ENCODE data around the gene THOP1. TPM values are rescaled to one million over a fixed set of nuclear protein-coding genes. Genes with fewer than 3 reads are reported as not detected.

The THOP1 gene
- total RNA-seq, 1 donor from 2014 or later: 28.5 TPM

GRCh38 chr19:2743099-2743498 lies 42.2 kb upstream of the THOP1 start:
- no peaks in the 10 kb centered on the region for H3K36me3 ChIP-seq
- H3K27ac ChIP-seq: no peak overlapping the region
- no peak overlapping the region for H3K4me3 ChIP-seq
- peaks cover 13% of the 10 kb centered on the region for H3K4me1 ChIP-seq
- TF ChIP-seq CTCF (IDR thresholded peaks at IDR 0.05) (no peak), POLR2AphosphoS5 (IDR thresholded peaks at IDR 0.05; ENCODE audit: insufficient read depth in 1 of 2, low read depth in 1 of 2) (no peak), POLR2A (IDR thresholded peaks at IDR 0.05) (no peak)
- DNase-seq (ENCODE audit: extremely low spot score in 2 of 2): no peak
- no peaks in the 10 kb centered on the region for H3K9me3 ChIP-seq
- intact Hi-C loops (cut with DNase I): no loop called here
- H3K27me3 ChIP-seq: no peaks in the 10 kb centered on the region

GRCh38 chr19:2744113-2744512 lies 41.2 kb upstream of the THOP1 start:
- no peak overlapping the region for H3K27ac ChIP-seq
- no peak for DNase-seq (ENCODE audit: extremely low spot score in 2 of 2)
- H3K27me3 ChIP-seq: no peaks in the 10 kb centered on the region
- H3K4me3 ChIP-seq: no peak overlapping the region
- H3K36me3 ChIP-seq: no peaks in the 10 kb centered on the region
- intact Hi-C loops (cut with DNase I): no loop called here
- H3K4me1 ChIP-seq: peaks cover 5% of the 10 kb centered on the region
- no peaks in the 10 kb centered on the region for H3K9me3 ChIP-seq
- TF ChIP-seq POLR2A (IDR thresholded peaks at IDR 0.05) (no peak), POLR2AphosphoS5 (IDR thresholded peaks at IDR 0.05; ENCODE audit: insufficient read depth in 1 of 2, low read depth in 1 of 2) (no peak), CTCF (IDR thresholded peaks at IDR 0.05) (no peak)

- H3K27ac ChIP-seq: no peak overlapping the region
- no peak overlapping the region for H3K4me3 ChIP-seq
- no peak for DNase-seq (ENCODE audit: extremely low spot score in 2 of 2)
- H3K36me3 ChIP-seq: no peaks in the 10 kb centered on the region
- no peaks in the 10 kb centered on the region for H3K4me1 ChIP-seq
- no peaks in the 10 kb centered on the region for H3K9me3 ChIP-seq
- H3K27me3 ChIP-seq: no peaks in the 10 kb centered on the region
- intact Hi-C loops (cut with DNase I): loop anchor here (5.0 kb wide), 1 partner anchor 95 kb away; no protein-coding TSS in a partner anchor
- TF ChIP-seq POLR2AphosphoS5 (IDR thresholded peaks at IDR 0.05; ENCODE audit: insufficient read depth in 1 of 2, low read depth in 1 of 2) (no peak), POLR2A (IDR thresholded peaks at IDR 0.05) (no peak), CTCF (IDR thresholded peaks at IDR 0.05) (no peak)
These were observed 38.0 kb upstream of the THOP1 start for GRCh38 chr19:2747349-2747748.

GRCh38 chr19:2750808-2751437 lies 34.4 kb upstream of the THOP1 start:
- peaks cover 0 to 11% of the 10 kb centered on the region in 2 donors for H3K36me3 ChIP-seq
- no peaks in the 10 kb centered on the region for H3K27me3 ChIP-seq
- TF ChIP-seq POLR2A (IDR thresholded peaks at IDR 0.05) (no peak), CTCF (IDR thresholded peaks at IDR 0.05) (no peak), POLR2AphosphoS5 (IDR thresholded peaks at IDR 0.05; ENCODE audit: insufficient read depth in 1 of 2, low read depth in 1 of 2) (no peak)
- H3K27ac ChIP-seq: no peak overlapping the region
- no peak for DNase-seq (ENCODE audit: extremely low spot score in 2 of 2)
- no peaks in the 10 kb centered on the region for H3K9me3 ChIP-seq
- intact Hi-C loops (cut with DNase I): no loop called here
- no peak overlapping the region for H3K4me3 ChIP-seq
- H3K4me1 ChIP-seq: no peaks in the 10 kb centered on the region

GRCh38 chr19:2751438-2751830 lies 33.9 kb upstream of the THOP1 start:
- intact Hi-C loops (cut with DNase I): no loop called here
- TF ChIP-seq CTCF (IDR thresholded peaks at IDR 0.05): no peak
- no peak for TF ChIP-seq POLR2A (IDR thresholded peaks at IDR 0.05)
- TF ChIP-seq POLR2AphosphoS5 (IDR thresholded peaks at IDR 0.05; ENCODE audit: insufficient read depth in 1 of 2, low read depth in 1 of 2): no peak

More at GRCh38 chr19:2751438-2751830, 33.9 kb upstream of the THOP1 start:
- H3K27me3 ChIP-seq: no peaks in the 10 kb centered on the region
- peaks cover 0 to 12% of the 10 kb centered on the region in 2 donors for H3K36me3 ChIP-seq
- no peaks in the 10 kb centered on the region for H3K9me3 ChIP-seq
- DNase-seq (ENCODE audit: extremely low spot score in 2 of 2): no peak
- H3K4me3 ChIP-seq: no peak overlapping the region
- H3K27ac ChIP-seq: no peak overlapping the region
- H3K4me1 ChIP-seq: no peaks in the 10 kb centered on the region
